Sigmoid colon (tissue), 7 donors: ENCODE measurements around the gene MCTP1. TPM values are rescaled to one million over a fixed set of nuclear protein-coding genes. Genes with fewer than 3 reads are reported as not detected.

Experiments
- DNase-seq: peaks from one replicate; pipeline ENCODE4 v3.0.0-alpha.2; 2019
- H3K27ac ChIP-seq, 4 donors: fragments of 200-600 bp; sonication (generic); one replicate each; pipeline ENCODE4 v1.5.1; 2016 to 2019; ENCODE audit warnings: mild to moderate bottlenecking in 1 of 4
- H3K27me3 ChIP-seq, 3 donors: fragments of 200-600 bp; sonication (generic); one replicate each; pipeline ENCODE4 v1.5.1; 2019; ENCODE audit warnings: mild to moderate bottlenecking in 1 of 3
- H3K36me3 ChIP-seq, 4 donors: fragments of 200-600 bp; sonication (generic); one replicate each; pipeline ENCODE4 v1.5.1; 2016 to 2019
- H3K4me1 ChIP-seq, 4 donors: fragments of 200-600 bp; sonication (generic); one replicate each; pipeline ENCODE4 v1.5.1; 2017 to 2019
- H3K4me3 ChIP-seq, 4 donors: fragments of 200-600 bp; sonication (generic); one replicate each; pipeline ENCODE4 v1.5.1; 2017 to 2019; ENCODE audit warnings: mild to moderate bottlenecking in 2 of 4, moderate library complexity in 1 of 4
- H3K9me3 ChIP-seq, 4 donors: fragments of 200-600 bp in 3 of 4; sonication (generic) in 3 of 4; one replicate each; pipeline versions ENCODE4 v1.5.1 to v1.6.1; 2013 to 2019
- EP300 ChIP-seq, 4 donors: sonication (generic); formaldehyde crosslinking; IDR thresholded peaks; one replicate each; pipeline ENCODE4 v1.6.1; 2017; ENCODE audit warnings: antibody characterized with exemption in 4 of 4
- POLR2A ChIP-seq, 2 donors: fragments of 450-650 bp; IDR thresholded peaks; one replicate each; pipeline ENCODE4 v1.6.1; 2016; ENCODE audit warnings: antibody characterized with exemption in 2 of 2, mild to moderate bottlenecking in 2 of 2, moderate library complexity in 2 of 2
- POLR2AphosphoS5 ChIP-seq, 4 donors: sonication (generic); formaldehyde crosslinking; IDR thresholded peaks; one replicate each; pipeline ENCODE4 v1.6.1; 2017; ENCODE audit warnings: antibody characterized with exemption in 4 of 4
- WGBS, 2 donors: extraction: QIAGEN DNeasy Blood & Tissue Kit; methylation state at CpG; one replicate each; pipeline ENCODE4 v1.1.7; 2013; 5-methylcytosine and 5-hydroxymethylcytosine counted together
- intact Hi-C: fragments of 100-400 bp; cut with DNase I; formaldehyde crosslinking; loops from one replicate; pipeline ENCODE4 v1.15.1; 2023
- polyA plus RNA-seq, 3 donors: library from polyadenylated mRNA; stranded (reverse); fragments of 200-250 nt; gene quantifications; one replicate each; pipeline ENCODE4 v1.2.3, GENCODE V29; 2013
- total RNA-seq, 4 donors: library from RNA; depleted of rRNA; stranded (reverse); fragments of >200 nt; gene quantifications; one replicate each; pipeline ENCODE4 v1.1.0, GENCODE V29; 2016
- TF ChIP-seq, protein P1 (sequence below), 4 experiments: fragments of 450-650 bp in 3 of 4; fragments of 200-600 bp in 1 of 4; IDR thresholded peaks; one replicate each; pipeline ENCODE4 v1.5.1; 2016 to 2019; ENCODE audit warnings: antibody characterized with exemption in 4 of 4, mild to moderate bottlenecking in 3 of 4, moderate library complexity in 2 of 4
- donor health status: healthy with polysubstance abuse.
- donor health status: Bipolar disorder and iron deficiency.
- donor health status: healthy.

MCTP1 gene
- 10 to 100 TPM; 12.5 to 20.5 (median 14.3) TPM for total RNA-seq
- polyA plus RNA-seq, result 1 to 10 TPM; 2.1 to 4.8 (median 3.2) TPM

DNA sequence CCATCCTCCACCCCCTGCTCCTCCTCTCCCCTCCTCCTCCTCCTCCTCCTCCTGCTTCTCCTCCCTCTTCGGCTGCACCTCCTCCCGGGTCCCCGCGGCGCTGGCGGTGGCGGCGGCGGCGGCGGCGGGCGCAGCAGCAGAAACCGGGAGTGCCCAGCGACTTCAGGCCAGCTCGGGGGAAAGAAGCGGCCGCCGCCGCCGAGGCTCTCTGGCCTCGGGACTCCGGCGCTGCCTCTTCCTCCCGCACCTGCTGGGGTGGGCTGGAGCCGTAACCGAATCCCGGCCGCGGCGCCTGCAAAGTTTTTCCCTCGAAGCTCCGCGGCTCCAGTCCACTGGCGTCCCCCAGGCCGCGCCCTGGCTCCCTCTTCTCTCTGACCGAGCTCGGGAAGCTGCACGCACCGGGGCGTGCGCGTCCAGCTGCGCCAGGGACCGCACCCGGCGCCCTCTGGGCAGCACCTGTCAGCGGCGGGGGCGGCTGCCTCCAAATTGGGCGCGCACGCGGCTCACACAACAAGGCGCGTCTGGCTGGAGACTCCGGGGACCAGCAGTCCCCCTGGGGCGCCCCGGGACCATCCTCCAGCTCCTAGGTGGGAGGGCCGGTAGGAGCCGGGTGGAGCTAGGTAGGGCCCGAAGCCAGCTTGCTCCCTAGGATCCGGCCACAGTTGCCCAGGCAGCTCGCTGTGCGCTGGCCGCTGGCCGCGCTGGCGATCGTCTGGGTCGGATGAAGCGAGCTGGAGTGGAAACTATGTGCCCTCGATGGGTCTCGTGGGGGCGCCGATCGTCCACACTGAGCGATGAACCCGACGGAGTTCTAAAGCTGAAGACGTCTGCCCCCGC lies at the start of gene MCTP1:
TSS of gene MCTP1 (minus strand) at position 523 of the 837 bp plus-strand sequence.
- H3K27me3 ChIP-seq, result peaks cover 19 to 82% (median 38%) of the 10 kb centered on the region in 3 donors
- H3K27ac ChIP-seq, result no peak within 1 kb of the TSS
- TF ChIP-seq EP300 (IDR thresholded peaks at IDR 0.05), result no peak
- TF ChIP-seq, protein P1, sequence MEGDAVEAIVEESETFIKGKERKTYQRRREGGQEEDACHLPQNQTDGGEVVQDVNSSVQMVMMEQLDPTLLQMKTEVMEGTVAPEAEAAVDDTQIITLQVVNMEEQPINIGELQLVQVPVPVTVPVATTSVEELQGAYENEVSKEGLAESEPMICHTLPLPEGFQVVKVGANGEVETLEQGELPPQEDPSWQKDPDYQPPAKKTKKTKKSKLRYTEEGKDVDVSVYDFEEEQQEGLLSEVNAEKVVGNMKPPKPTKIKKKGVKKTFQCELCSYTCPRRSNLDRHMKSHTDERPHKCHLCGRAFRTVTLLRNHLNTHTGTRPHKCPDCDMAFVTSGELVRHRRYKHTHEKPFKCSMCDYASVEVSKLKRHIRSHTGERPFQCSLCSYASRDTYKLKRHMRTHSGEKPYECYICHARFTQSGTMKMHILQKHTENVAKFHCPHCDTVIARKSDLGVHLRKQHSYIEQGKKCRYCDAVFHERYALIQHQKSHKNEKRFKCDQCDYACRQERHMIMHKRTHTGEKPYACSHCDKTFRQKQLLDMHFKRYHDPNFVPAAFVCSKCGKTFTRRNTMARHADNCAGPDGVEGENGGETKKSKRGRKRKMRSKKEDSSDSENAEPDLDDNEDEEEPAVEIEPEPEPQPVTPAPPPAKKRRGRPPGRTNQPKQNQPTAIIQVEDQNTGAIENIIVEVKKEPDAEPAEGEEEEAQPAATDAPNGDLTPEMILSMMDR (IDR thresholded peaks at IDR 0.05), result no peak
- no peak for TF ChIP-seq POLR2AphosphoS5 (IDR thresholded peaks at IDR 0.05)
- no peak for TF ChIP-seq POLR2A (IDR thresholded peaks at IDR 0.05)
- no peaks in the 10 kb centered on the region for H3K36me3 ChIP-seq
- no peak for DNase-seq
- 1% methylated on average over 83 of the region's 83 CpGs for WGBS, 2 donors
- no peaks in the 10 kb centered on the region for H3K9me3 ChIP-seq
- intact Hi-C loops, result no loop called here
- peaks cover 0 to 25% (median 23%) of the 10 kb centered on the region in 4 donors for H3K4me1 ChIP-seq
- H3K4me3 ChIP-seq, result peak within 1 kb of the TSS; percentile 27 to 59 (median 52)

DNA sequence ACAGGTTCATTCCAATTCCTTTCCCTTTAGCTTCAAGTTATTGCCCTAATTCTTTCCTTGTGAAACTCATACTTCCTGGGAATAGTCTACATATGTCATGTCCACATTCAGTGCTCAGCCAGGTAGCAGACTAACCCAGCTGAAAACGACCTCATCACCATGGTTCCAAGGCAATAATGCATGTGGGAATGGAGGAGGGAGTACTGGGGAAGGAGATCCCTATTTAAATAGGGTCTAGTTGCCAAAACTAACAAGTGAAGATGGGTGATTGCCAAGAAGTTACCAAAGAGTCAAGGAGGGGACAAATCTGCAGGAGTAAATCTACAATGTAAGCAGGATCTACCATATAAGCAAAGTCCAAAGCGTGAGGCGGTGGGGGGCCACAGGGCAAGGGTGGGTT lies 47.3 kb upstream of the MCTP1 start:
- no peaks in the 10 kb centered on the region for H3K27me3 ChIP-seq
- 71 to 83% methylated on average over 3 of the region's 3 CpGs for WGBS, 2 donors
- no peaks in the 10 kb centered on the region for H3K4me1 ChIP-seq
- intact Hi-C loops, result no loop called here
- H3K36me3 ChIP-seq, result no peaks in the 10 kb centered on the region
- no peak overlapping the region for H3K4me3 ChIP-seq
- H3K9me3 ChIP-seq, result no peaks in the 10 kb centered on the region
- no peak overlapping the region for H3K27ac ChIP-seq
- no peak for TF ChIP-seq EP300 (IDR thresholded peaks at IDR 0.05)
- TF ChIP-seq, protein P1 (IDR thresholded peaks at IDR 0.05), result no peak
- no peak for TF ChIP-seq POLR2AphosphoS5 (IDR thresholded peaks at IDR 0.05)
- TF ChIP-seq POLR2A (IDR thresholded peaks at IDR 0.05), result no peak
- no peak for DNase-seq

DNA sequence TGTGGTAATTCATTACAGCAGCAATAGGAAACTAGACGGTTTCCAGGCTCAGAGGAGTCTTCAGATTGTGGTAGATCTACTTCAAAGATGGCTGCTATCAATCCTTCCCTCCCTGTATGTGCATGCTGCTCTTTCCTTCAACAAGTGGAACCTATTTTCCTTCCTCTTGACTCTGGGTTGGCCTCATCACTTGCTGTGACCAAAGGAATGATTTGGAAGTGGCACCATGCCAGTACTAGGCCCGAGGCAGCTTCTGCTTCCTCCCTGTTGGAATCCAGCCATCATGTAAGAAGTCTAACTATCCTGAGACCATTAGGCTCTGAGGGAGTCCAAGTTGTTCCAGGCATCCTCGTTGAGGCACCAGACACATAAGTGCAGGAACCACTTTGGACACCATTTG lies 46.5 kb upstream of the MCTP1 start:
- no peaks in the 10 kb centered on the region for H3K4me1 ChIP-seq
- no peak overlapping the region for H3K4me3 ChIP-seq
- 37 to 63% methylated on average over 3 of the region's 3 CpGs for WGBS, 2 donors
- intact Hi-C loops, result no loop called here
- DNase-seq, result no peak
- H3K9me3 ChIP-seq, result no peaks in the 10 kb centered on the region
- no peaks in the 10 kb centered on the region for H3K36me3 ChIP-seq
- no peaks in the 10 kb centered on the region for H3K27me3 ChIP-seq
- TF ChIP-seq, protein P1 (IDR thresholded peaks at IDR 0.05), result no peak
- TF ChIP-seq POLR2AphosphoS5 (IDR thresholded peaks at IDR 0.05) (no peak), POLR2A (IDR thresholded peaks at IDR 0.05) (no peak), EP300 (IDR thresholded peaks at IDR 0.05) (no peak)
- H3K27ac ChIP-seq, result no peak overlapping the region

DNA sequence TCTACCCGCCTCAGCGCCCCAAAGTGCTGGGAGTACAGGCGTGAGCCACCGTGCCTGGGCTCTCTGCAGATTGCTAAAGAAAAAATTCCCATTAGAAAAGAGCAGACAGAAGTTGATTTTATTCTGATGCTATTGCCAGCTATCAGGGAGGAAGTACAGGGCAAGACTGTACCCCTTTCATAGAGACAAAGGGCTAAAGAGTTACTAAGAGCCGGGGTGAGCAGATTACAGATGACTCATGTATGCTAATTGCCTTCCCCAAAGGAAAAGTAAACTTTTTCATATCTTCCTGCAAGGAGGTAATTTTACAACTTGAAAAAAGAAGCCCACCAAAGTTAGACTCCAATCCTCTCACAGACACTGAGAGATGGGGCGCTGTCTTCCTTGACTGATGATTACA lies 42.3 kb upstream of the MCTP1 start:
- TF ChIP-seq, protein P1 (IDR thresholded peaks at IDR 0.05), result no peak
- no peak for TF ChIP-seq EP300 (IDR thresholded peaks at IDR 0.05)
- no peak for TF ChIP-seq POLR2AphosphoS5 (IDR thresholded peaks at IDR 0.05)
- TF ChIP-seq POLR2A (IDR thresholded peaks at IDR 0.05), result no peak
- no peaks in the 10 kb centered on the region for H3K27me3 ChIP-seq
- intact Hi-C loops, result no loop called here
- H3K27ac ChIP-seq, result no peak overlapping the region
- H3K9me3 ChIP-seq, result no peaks in the 10 kb centered on the region
- no peak overlapping the region for H3K4me3 ChIP-seq
- H3K36me3 ChIP-seq, result no peaks in the 10 kb centered on the region
- no peaks in the 10 kb centered on the region for H3K4me1 ChIP-seq
- DNase-seq, result no peak
- 57 to 64% methylated on average over 6 of the region's 6 CpGs for WGBS, 2 donors
